IPS-NIHi7 (cell line): ENCODE measurements around the gene GBA3.

Experiments used
- DNase-seq: peaks from one replicate; pipeline ENCODE4 v3.0.0; 2012; ENCODE audit warnings: mixed read lengths; ENCODE audit errors: extremely low spot score

Gene GBA3

GRCh38 chr4:22780317-22780716 lies 87.6 kb downstream of the GBA3 start:
- no peak for DNase-seq

GRCh38 chr4:22780797-22781196 lies 88.1 kb downstream of the GBA3 start:
- DNase-seq: no peak

- no peak for DNase-seq
Observed at GRCh38 chr4:22787753-22788375, 95.1 kb downstream of the GBA3 start.

GRCh38 chr4:22790631-22791030 lies 97.9 kb downstream of the GBA3 start:
- no peak for DNase-seq

- DNase-seq: no peak
Observed at GRCh38 chr4:22794732-22795131, 102.0 kb downstream of the GBA3 start.

GRCh38 chr4:22801391-22801790 lies 108.7 kb downstream of the GBA3 start:
- DNase-seq: no peak

- DNase-seq: no peak
Observed at GRCh38 chr4:22802876-22803275, 110.1 kb downstream of the GBA3 start.

- no peak for DNase-seq
Observed at GRCh38 chr4:22803512-22803911, 110.8 kb downstream of the GBA3 start.

- no peak for DNase-seq
Observed at GRCh38 chr4:22814906-22815305, 122.2 kb downstream of the GBA3 start.

GRCh38 chr4:22824091-22824490 lies 131.4 kb downstream of the GBA3 start:
- no peak for DNase-seq

GRCh38 chr4:22842360-22843018 lies 149.8 kb downstream of the GBA3 start:
- no peak for DNase-seq

- no peak for DNase-seq
Observed at GRCh38 chr4:22848332-22848731, 155.6 kb downstream of the GBA3 start.

GRCh38 chr4:22850055-22850454 lies 157.3 kb downstream of the GBA3 start:
- DNase-seq: no peak

GRCh38 chr4:22850630-22851029 lies 157.9 kb downstream of the GBA3 start:
- no peak for DNase-seq

GRCh38 chr4:22857411-22857810 lies 164.7 kb downstream of the GBA3 start:
- DNase-seq: no peak

GRCh38 chr4:22859318-22859717 lies 166.6 kb downstream of the GBA3 start:
- DNase-seq: no peak
